ENCODE data around the gene KPRP.

- TF ChIP-seq CTCF (conservative IDR thresholded peaks at IDR 0.05; ENCODE audit: low read depth, low read length) (no peak), EZH2 (IDR thresholded peaks at IDR 0.05; ENCODE audit: borderline replicate concordance, low read depth, low read length, poor library complexity, severe bottlenecking) (no peak)
Observed at GRCh38 chr1:152768847-152769533, 11.2 kb downstream of the KPRP start.
